Vagina (tissue), 2 donors: ENCODE data around the gene UTP18. TPM values are rescaled to one million over a fixed set of nuclear protein-coding genes. Genes with fewer than 3 reads are reported as not detected.
"Not testable (repeated sequence)": the region's sequence is repeated elsewhere in the genome, so short reads cannot be mapped to it uniquely, and the experiment has no call there.

Experiments used
- DNase-seq, 2 donors: peaks; one replicate each; pipeline ENCODE4 v3.0.0-alpha.2; 2017; ENCODE audit errors: extremely low spot score in 2 of 2
- H3K27ac ChIP-seq: fragments of 200-600 bp; sonication (generic); one replicate; pipeline ENCODE4 v1.5.1; 2019
- H3K27me3 ChIP-seq: fragments of 200-600 bp; sonication (generic); one replicate; pipeline ENCODE4 v1.5.1; 2019
- H3K36me3 ChIP-seq, 2 donors: fragments of 200-600 bp; sonication (generic); one replicate each; pipeline ENCODE4 v1.5.1; 2017 to 2019
- H3K4me1 ChIP-seq: fragments of 200-600 bp; sonication (generic); one replicate; pipeline ENCODE4 v1.5.1; 2019
- H3K4me3 ChIP-seq, 2 donors: fragments of 200-600 bp; sonication (generic); 1 replicate in 1 of 2; 2 replicates in 1 of 2; pipeline ENCODE4 v1.5.1; 2016 to 2019
- H3K9me3 ChIP-seq: fragments of 200-600 bp; sonication (generic); one replicate; pipeline ENCODE4 v1.5.1; 2019
- POLR2A ChIP-seq, 2 donors: fragments of 450-650 bp; IDR thresholded peaks; one replicate each; pipeline ENCODE4 v1.6.1; 2017; ENCODE audit warnings: antibody characterized with exemption in 2 of 2, mild to moderate bottlenecking in 2 of 2, moderate library complexity in 2 of 2
- POLR2AphosphoS5 ChIP-seq, 2 donors: sonication (generic); formaldehyde crosslinking; IDR thresholded peaks; one replicate each; pipeline ENCODE4 v1.9.0; 2017; ENCODE audit warnings: antibody characterized with exemption in 2 of 2, mild to moderate bottlenecking in 2 of 2, low read depth in 1 of 2; ENCODE audit not compliant: insufficient read depth in 1 of 2
- intact Hi-C: fragments of 100-400 bp; cut with DNase I; formaldehyde crosslinking; loops from one replicate; pipeline ENCODE4 v1.15.1; 2023
- total RNA-seq: library from RNA; depleted of rRNA; stranded (reverse); fragments of >200 nt; gene quantifications from one replicate; pipeline ENCODE4 v1.2.3, GENCODE V29; 2016
- TF ChIP-seq, protein P1 (sequence below), 3 experiments: fragments of 450-650 bp in 2 of 3; fragments of 200-600 bp in 1 of 3; sonication (generic) in 1 of 3; IDR thresholded peaks; one replicate each; pipeline ENCODE4 v1.5.1; 2017 to 2019; ENCODE audit warnings: antibody characterized with exemption in 3 of 3, mild to moderate bottlenecking in 2 of 3, moderate library complexity in 2 of 3

Gene UTP18
- total RNA-seq, 1 donor from 2014 or later, result 25.3 TPM

DNA sequence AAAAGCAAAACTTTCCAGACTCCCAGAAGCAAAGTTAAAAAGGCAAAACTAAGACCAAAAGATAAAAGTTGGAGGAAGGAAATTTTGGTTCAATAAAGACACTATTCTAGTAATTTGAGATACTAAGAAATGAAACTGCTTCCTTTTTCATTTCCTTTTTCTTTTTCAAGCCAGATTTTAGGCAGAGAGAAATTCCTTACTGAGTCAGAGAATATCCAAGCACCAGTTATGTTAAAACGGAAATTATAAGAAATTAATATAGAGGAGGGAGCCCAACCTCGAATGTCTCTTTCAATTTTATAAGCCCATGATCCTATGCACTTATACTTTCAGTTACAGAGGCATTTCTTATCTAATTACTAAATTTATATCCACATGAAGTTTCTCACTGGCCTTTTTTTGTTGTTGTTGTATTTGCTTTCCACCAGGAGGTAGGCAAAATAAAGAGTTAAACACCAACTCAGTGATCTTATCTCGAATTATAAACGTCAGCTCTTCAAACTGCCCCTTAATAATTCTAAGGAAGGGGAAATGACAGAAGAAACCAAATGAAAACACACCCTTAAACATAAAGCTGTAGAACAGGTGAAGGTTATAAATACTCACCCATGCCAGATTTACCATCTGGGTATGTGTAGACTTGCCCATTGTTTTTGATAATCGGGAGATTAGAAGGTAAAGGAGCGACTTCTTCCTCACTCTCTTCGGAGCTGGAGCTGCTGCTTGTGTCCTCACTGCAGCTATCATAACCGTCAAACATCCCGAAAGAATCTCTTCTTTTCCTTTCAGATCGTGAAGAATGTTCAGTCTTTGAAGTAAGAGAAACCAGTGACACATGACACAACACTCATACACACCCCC is 35.7 kb upstream of the UTP18 start:
- intact Hi-C loops, result no loop called here
- no peak for TF ChIP-seq POLR2A (IDR thresholded peaks at IDR 0.05)
- no peak for TF ChIP-seq POLR2AphosphoS5 (IDR thresholded peaks at IDR 0.05; ENCODE audit: insufficient read depth in 1 of 2, low read depth in 1 of 2)
- TF ChIP-seq, protein P1, sequence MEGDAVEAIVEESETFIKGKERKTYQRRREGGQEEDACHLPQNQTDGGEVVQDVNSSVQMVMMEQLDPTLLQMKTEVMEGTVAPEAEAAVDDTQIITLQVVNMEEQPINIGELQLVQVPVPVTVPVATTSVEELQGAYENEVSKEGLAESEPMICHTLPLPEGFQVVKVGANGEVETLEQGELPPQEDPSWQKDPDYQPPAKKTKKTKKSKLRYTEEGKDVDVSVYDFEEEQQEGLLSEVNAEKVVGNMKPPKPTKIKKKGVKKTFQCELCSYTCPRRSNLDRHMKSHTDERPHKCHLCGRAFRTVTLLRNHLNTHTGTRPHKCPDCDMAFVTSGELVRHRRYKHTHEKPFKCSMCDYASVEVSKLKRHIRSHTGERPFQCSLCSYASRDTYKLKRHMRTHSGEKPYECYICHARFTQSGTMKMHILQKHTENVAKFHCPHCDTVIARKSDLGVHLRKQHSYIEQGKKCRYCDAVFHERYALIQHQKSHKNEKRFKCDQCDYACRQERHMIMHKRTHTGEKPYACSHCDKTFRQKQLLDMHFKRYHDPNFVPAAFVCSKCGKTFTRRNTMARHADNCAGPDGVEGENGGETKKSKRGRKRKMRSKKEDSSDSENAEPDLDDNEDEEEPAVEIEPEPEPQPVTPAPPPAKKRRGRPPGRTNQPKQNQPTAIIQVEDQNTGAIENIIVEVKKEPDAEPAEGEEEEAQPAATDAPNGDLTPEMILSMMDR (IDR thresholded peaks at IDR 0.05), result no peak
- Histone ChIP-seq H3K36me3 (peaks cover 0 to 8% of the 10 kb centered on the region in 2 donors), H3K4me1 (peaks cover 24% of the 10 kb centered on the region), H3K4me3 (no peak overlapping the region), H3K9me3 (no peaks in the 10 kb centered on the region), H3K27ac (no peak overlapping the region), H3K27me3 (no peaks in the 10 kb centered on the region)
- DNase-seq, result no peak

- H3K36me3 ChIP-seq, DNase-seq, H3K4me3 ChIP-seq, H3K9me3 ChIP-seq, H3K27ac ChIP-seq, H3K27me3 ChIP-seq, intact Hi-C loops: not testable (repeated sequence)
- peaks cover 24% of the 10 kb centered on the region for H3K4me1 ChIP-seq
These were observed 34.8 kb upstream of the UTP18 start for GRCh38 chr17:51225523-51225922.

DNA sequence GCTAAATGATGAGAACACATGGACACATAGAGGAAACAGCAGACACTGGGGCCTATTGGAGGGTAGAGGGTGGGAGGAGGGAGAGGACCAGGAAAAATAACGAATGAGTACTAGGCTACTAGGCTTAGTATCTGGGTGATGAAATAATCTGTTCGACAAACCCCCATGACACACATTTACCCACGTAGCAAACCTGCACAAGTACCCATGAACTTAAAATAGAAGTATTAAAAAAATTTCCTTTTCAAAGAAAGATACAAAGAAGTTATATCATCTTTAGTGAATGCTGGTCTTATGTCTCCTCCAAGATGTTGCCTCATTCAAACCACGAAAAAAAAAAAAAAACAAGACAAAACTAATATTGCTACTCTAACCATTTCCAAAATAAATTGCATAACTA is 32.2 kb upstream of the UTP18 start:
- intact Hi-C loops, result no loop called here
- no peak overlapping the region for H3K27ac ChIP-seq
- TF ChIP-seq POLR2AphosphoS5 (IDR thresholded peaks at IDR 0.05; ENCODE audit: insufficient read depth in 1 of 2, low read depth in 1 of 2) (no peak), POLR2A (IDR thresholded peaks at IDR 0.05) (no peak)
- TF ChIP-seq, protein P1 (IDR thresholded peaks at IDR 0.05), result no peak
- DNase-seq, result no peak
- H3K4me3 ChIP-seq, result no peak overlapping the region
- H3K36me3 ChIP-seq, result peaks cover 0 to 4% of the 10 kb centered on the region in 2 donors
- peaks cover 24% of the 10 kb centered on the region for H3K4me1 ChIP-seq
- no peaks in the 10 kb centered on the region for H3K9me3 ChIP-seq
- no peaks in the 10 kb centered on the region for H3K27me3 ChIP-seq

DNA sequence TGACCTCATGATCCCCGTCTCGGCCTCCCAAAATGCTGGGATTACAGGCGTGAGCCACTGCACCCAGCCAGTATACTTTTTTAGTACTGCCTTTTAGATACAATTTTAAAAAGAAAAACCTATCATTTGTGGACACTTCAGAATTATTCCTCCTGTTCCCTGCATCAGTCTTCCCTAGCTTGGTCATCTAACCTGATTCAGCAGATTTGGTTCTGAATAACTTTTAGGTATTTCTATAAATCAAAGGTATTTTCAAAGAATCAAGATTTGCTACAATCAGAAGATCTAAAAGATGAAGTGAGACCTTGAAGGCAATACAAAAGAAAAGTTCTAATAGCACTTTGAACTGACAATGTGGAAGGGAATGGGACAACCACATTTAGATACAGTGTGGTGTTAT is 30.5 kb upstream of the UTP18 start:
- intact Hi-C loops, result no loop called here
- H3K27me3 ChIP-seq, result no peaks in the 10 kb centered on the region
- no peak for DNase-seq
- no peak overlapping the region for H3K4me3 ChIP-seq
- no peaks in the 10 kb centered on the region for H3K9me3 ChIP-seq
- peaks cover 16% of the 10 kb centered on the region for H3K4me1 ChIP-seq
- TF ChIP-seq POLR2AphosphoS5 (IDR thresholded peaks at IDR 0.05; ENCODE audit: insufficient read depth in 1 of 2, low read depth in 1 of 2) (no peak), POLR2A (IDR thresholded peaks at IDR 0.05) (no peak)
- TF ChIP-seq, protein P1 (IDR thresholded peaks at IDR 0.05), result no peak
- no peak overlapping the region for H3K27ac ChIP-seq
- no peaks in the 10 kb centered on the region for H3K36me3 ChIP-seq

DNA sequence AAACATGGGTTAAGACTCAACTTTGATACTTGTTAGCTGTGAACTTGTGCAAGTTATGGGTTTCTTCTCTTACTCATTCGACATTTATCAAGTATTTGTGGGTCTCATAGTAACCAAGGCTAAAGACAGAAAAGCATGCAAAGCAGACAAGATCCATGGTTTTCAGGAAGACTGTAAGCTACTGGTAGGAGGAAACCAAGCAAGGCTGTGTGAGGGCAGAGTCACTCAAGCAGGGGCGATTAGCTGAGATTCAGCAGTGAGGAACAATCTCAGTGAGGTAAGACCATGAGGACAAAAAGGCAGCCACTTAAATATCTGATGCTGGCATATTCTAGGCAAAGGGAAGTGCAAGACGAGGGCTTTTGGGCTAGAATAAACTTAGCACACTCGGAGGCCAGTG is 30.0 kb upstream of the UTP18 start:
- intact Hi-C loops, result no loop called here
- Histone ChIP-seq H3K9me3 (no peaks in the 10 kb centered on the region), H3K27me3 (no peaks in the 10 kb centered on the region), H3K4me1 (peaks cover 12% of the 10 kb centered on the region), H3K4me3 (no peak overlapping the region), H3K27ac (no peak overlapping the region), H3K36me3 (no peaks in the 10 kb centered on the region)
- DNase-seq, result no peak
- TF ChIP-seq, protein P1 (IDR thresholded peaks at IDR 0.05), result no peak
- TF ChIP-seq POLR2A (IDR thresholded peaks at IDR 0.05) (no peak), POLR2AphosphoS5 (IDR thresholded peaks at IDR 0.05; ENCODE audit: insufficient read depth in 1 of 2, low read depth in 1 of 2) (no peak)
